Ramos (cell line): ENCODE data around the gene MUS81.

Source experiments
- in situ Hi-C: fragments of 300-500 bp; cut with MboI; formaldehyde crosslinking; loops from one replicate; pipeline ENCODE4 v1.14.3; 2022; ENCODE audit warnings: low sequenced_read_pairs; ENCODE audit not compliant: unreplicated experiment

The MUS81 gene

GRCh38 chr11:65906602-65907001, 46.4 kb downstream of the MUS81 start:
- in situ Hi-C loops: no loop called here

DNA sequence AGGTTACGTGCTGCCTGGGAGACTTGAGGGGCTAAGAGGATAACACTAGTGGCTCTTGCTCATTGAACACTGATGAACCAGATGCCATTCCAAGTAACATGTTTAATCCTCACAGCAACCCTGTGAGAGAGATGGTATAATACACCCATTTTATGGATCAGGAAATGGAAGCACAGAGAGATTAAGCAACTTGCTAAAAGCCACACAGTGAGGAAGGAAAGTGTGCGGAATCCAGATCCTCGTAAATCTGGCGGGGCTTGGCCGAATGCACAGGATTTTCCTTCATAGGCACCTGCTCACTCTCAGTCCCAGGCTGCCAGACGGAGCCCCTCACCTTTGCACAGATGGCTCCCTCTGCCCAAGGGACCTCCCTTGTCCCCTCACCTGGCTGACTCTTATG, 47.6 kb downstream of the MUS81 start:
- in situ Hi-C loops: no loop called here

GRCh38 chr11:65911682-65912568, 51.7 kb downstream of the MUS81 start:
- in situ Hi-C loops: no loop called here

DNA sequence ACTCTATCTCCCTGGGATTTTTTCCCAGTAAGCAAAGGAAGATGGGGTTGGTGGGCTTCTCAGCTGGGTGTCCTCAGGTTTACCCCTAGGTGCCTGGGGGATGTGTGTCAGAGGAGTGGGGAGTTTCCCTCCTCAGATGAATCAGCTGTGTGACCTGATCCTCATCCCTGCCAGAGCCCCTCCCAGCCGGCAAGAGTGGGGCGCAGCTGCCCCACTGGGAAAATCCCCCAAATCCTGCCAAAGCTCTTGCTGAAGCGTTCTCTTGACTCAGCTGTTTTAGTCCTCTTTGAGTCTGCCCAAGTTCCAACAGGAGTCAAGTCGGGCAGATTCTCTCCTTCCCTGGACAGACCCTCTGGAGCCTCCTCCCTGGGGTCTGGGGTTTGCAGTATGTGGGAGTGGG, 52.6 kb downstream of the MUS81 start:
- in situ Hi-C loops: no loop called here

DNA sequence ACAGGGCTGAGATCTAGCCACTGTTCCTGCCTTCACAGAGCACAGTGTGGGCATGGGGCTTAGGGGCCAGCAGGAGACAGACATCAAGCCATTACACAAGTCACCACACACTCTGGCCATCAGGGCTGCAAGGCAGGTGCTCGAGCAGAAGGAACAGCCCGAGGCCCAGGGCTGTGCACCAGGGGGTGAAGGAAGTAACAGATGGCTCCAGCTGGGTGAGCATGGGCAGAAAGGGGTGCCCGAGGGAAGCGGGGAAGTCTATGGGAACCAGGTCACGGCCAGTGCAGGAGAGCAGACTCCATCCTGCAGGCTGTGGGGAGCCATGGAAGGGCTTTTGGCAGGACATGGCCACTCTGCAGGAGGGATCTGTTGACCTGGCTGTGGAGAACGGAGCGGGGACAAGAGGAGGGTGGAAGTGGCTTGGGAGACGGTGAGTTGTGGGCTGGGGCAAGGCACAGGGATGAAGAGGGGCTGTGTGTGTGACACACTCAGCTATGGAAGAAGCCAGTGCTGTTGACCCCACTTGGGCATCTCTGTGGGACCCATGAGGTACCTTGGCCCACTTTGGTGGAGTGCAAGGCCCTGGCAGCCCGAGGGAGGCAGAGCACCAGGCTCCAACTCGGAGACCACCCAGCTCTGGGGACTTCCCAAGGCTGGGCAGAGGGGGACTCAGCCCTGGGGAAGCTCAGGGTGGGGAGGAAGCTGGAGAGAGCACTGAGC, 55.0 kb downstream of the MUS81 start:
- in situ Hi-C loops: no loop called here

DNA sequence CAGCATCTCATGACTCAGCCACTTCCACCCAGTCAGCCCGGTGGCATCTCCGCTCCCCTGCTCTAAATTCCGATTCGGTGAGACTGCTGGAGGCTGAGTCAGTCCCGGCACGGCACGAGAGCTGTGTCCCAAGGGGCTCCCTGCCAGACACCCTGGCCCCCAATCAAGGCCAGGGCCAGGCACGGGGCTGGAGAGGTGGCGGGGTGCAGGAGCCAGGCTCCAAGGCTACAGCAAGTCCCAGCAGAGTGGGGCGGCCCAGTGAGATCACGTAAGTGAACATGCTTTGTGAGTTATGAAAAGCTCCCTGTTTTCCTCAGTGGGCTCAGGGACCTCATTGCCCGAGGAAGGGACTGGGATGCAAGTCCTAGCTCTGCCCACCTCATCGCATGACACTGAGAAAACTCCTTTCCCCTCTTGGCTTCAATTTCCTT, 55.6 kb downstream of the MUS81 start:
- in situ Hi-C loops: no loop called here
